H1 (cell line): ENCODE measurements around the gene TMEM266. TPM values are rescaled to one million over a fixed set of nuclear protein-coding genes. Genes with fewer than 3 reads are reported as not detected.

Experiments
- BCL11A ChIP-seq, 2 experiments: IDR thresholded peaks; one replicate each; pipeline ENCODE4 v1.6.1; 2011; ENCODE audit warnings: low read depth in 2 of 2, low read length in 2 of 2, mild to moderate bottlenecking in 2 of 2
- CHD2 ChIP-seq: IDR thresholded peaks from 2 replicates; pipeline ENCODE4 v1.6.1; 2012; ENCODE audit warnings: low read length, improper control_type of control experiment
- POLR2AphosphoS5 ChIP-seq: IDR thresholded peaks from 2 replicates; pipeline ENCODE4 v1.6.1; 2011; ENCODE audit warnings: low read depth, low read length
- RAD21 ChIP-seq, 2 experiments: IDR thresholded peaks in 1 of 2; conservative IDR thresholded peaks in 1 of 2; 2 replicates each; pipeline ENCODE4 v1.6.1; 2011; ENCODE audit warnings: low read depth in 2 of 2, low read length in 2 of 2, improper control_type of control experiment in 1 of 2, inconsistent platforms in 1 of 2, mild to moderate bottlenecking in 1 of 2, moderate library complexity in 1 of 2
- RFX5 ChIP-seq: IDR thresholded peaks from 2 replicates; pipeline ENCODE4 v1.6.1; 2011; ENCODE audit warnings: low read depth, low read length, improper control_type of control experiment, borderline replicate concordance
- polyA plus RNA-seq, 7 experiments: library from polyadenylated mRNA; depleted of rRNA in 3 of 7; stranded (reverse) in 5 of 7; unstranded in 2 of 7; fragments of >200 nt in 5 of 7; fragments of 200-250 nt in 2 of 7; gene quantifications; 1 replicate in 5 of 7; 2 replicates in 1 of 7; 4 replicates in 1 of 7; pipeline versions ENCODE4 v1.2.1 to v1.2.3, GENCODE V29; 2011 to 2013; ENCODE audit warnings: missing spikeins in 2 of 7, mixed read lengths in 2 of 7
- total RNA-seq: library from RNA; stranded (reverse); fragmentation: NEBNext Ultra II Directional; extraction: Animal tissue kit (Norgen Biotek cat#: 25700); gene quantifications from 2 replicates; pipeline ENCODE4 v1.2.1, GENCODE V29; 2021
- TF ChIP-seq, protein P1 (sequence below), 3 experiments: IDR thresholded peaks; 1 replicate in 2 of 3; 2 replicates in 1 of 3; pipeline versions ENCODE4 v1.5.1 to v1.6.1; 2011; ENCODE audit warnings: low read length in 3 of 3, mild to moderate bottlenecking in 3 of 3, inconsistent platforms in 2 of 3, low read depth in 1 of 3, moderate library complexity in 1 of 3; ENCODE audit not compliant: insufficient read depth in 1 of 3; ENCODE audit errors: control extremely low read depth in 1 of 3

The TMEM266 gene
- total and polyA plus RNA-seq, 2 of the 8 experiments (the other 6 are each of a cell fraction or from before 2014, with no cell fraction given) = 2.6 TPM

DNA sequence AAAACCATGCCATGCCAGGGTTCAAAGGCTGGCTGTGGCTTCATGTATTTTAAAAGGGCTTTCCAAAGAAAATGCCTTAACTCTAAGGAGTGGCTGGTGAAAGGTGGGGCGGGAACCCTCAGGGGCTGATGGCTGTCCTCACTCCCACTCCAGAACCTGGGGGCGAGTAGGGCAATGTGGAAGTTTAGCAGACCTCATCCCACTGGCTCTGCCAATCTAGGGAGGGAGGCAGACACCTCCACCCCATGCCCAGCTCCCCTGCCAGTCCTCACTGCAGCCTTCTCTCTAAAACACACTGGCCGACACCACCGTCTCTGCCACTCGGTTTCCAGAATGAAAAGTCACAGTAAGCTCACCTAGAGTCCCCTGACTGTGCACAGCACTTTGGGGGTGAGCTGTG is 99.5 kb downstream of the TMEM266 start (continued):
- TF ChIP-seq, protein P1, sequence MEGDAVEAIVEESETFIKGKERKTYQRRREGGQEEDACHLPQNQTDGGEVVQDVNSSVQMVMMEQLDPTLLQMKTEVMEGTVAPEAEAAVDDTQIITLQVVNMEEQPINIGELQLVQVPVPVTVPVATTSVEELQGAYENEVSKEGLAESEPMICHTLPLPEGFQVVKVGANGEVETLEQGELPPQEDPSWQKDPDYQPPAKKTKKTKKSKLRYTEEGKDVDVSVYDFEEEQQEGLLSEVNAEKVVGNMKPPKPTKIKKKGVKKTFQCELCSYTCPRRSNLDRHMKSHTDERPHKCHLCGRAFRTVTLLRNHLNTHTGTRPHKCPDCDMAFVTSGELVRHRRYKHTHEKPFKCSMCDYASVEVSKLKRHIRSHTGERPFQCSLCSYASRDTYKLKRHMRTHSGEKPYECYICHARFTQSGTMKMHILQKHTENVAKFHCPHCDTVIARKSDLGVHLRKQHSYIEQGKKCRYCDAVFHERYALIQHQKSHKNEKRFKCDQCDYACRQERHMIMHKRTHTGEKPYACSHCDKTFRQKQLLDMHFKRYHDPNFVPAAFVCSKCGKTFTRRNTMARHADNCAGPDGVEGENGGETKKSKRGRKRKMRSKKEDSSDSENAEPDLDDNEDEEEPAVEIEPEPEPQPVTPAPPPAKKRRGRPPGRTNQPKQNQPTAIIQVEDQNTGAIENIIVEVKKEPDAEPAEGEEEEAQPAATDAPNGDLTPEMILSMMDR (IDR thresholded peaks at IDR 0.05; ENCODE audit: control extremely low read depth in 1 of 3, insufficient read depth in 1 of 3, low read depth in 1 of 3, low read length in 3 of 3) = no peak
- TF ChIP-seq RFX5 (no peak), CHD2 (no peak), BCL11A (IDR thresholded peaks at IDR 0.05; ENCODE audit: low read depth in 2 of 2, low read length in 2 of 2) (no peak), RAD21 (IDR thresholded peaks at IDR 0.05 in 1 of 2, conservative IDR thresholded peaks at IDR 0.05 in 1 of 2; ENCODE audit: low read depth in 2 of 2, low read length in 2 of 2) (no peak), POLR2AphosphoS5 (no peak)
- TF ChIP-seq, all 59 proteins: peak for 0
